GM12872 (cell line): ENCODE data around the gene CLBA1.

Experiments used
- CTCF ChIP-seq: IDR thresholded peaks from 3 replicates; pipeline ENCODE4 v1.5.1; 2011; ENCODE audit warnings: low read depth, mild to moderate bottlenecking, low read length, moderate library complexity; ENCODE audit not compliant: insufficient read depth

Gene CLBA1

GRCh38 chr14:104978746-104979691, 6.6 kb upstream of the CLBA1 start:
- no peak for TF ChIP-seq CTCF

GRCh38 chr14:104979758-104980610, 5.6 kb upstream of the CLBA1 start:
- TF ChIP-seq CTCF: no peak

DNA sequence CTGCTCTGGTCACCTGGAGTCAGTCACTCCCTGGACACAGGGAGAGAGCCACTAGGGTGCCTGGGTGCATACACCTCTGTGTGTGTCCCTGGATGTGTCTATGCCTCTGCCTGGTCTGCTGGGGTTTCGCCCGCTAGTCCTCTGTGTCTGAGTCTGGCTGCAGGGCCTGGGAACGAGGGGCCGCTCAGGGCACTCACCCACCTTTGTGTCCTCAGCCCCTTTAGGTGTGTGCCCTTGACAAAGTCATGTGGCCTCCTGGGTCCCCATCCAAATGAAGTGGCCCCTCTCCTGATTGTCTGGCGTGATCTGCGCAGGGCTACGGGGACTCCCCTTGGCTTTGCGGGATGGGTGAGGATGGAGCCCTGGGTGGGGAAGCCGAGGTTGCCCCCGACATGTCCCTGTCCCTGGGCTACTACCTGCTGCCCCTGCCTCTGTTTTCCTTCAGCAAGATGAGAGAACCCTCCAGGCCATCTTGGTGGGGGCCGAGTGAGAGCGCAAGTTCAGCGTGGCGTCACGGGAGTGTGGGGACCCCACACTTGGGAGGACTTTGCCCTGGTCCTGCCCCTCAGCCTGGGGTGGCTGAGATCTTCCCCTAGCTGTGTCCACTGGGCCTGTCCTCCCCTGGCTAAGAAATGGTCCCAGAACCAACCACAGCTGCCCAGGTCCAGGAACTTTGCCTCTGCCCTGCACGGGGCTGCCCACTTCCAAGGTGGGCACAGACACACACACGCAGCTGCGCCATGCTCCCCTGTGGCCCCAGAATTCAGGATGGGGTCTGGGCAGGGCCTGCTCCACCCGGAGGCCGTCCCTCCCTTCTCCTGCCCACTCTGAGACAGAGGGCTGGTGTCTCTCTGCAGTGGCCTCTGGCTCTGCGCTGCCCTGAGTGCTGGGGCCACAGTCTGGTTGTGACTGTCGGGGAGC, 4.7 kb upstream of the CLBA1 start:
- TF ChIP-seq CTCF: no peak

DNA sequence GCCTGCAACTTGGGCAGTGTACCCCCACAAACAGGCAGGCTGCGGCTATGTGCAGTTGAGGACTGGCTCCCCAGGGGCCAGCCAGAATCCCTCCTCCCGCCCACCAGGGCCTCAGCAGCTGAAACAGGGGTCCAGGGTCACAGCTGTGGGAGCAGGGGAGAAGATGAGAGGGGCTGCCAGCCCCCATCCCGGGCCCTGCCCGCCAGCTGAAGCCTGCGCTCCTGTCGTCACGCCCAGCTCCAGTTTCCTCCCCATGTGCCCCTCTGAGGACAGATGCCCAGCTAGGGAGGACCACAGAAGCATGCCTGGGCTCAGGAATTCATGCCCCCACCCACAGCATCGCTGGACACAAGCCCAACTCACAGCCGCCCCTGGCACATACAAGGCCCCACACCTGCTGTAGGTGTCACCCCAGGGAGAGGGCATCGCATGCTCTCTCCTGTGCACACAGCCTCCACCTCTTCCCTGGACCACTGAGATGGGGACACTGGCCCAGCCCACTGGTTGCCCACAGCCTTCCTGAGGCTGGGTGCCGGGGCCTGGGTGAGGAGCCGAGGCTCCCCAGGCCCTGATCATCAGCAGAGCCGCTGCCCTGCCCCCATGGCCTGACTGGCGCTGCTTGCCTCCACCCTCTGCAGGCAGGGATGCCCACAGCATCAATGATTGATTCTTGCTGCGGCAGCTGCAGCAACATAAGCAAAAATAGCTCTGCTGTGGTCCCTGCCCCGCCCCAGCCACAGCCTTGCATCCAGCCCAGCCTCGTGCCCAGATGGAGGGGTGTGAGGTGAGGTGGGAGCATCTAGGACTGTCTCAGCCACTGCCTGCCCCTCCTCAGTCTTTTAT, 3.7 kb upstream of the CLBA1 start:
- no peak for TF ChIP-seq CTCF

DNA sequence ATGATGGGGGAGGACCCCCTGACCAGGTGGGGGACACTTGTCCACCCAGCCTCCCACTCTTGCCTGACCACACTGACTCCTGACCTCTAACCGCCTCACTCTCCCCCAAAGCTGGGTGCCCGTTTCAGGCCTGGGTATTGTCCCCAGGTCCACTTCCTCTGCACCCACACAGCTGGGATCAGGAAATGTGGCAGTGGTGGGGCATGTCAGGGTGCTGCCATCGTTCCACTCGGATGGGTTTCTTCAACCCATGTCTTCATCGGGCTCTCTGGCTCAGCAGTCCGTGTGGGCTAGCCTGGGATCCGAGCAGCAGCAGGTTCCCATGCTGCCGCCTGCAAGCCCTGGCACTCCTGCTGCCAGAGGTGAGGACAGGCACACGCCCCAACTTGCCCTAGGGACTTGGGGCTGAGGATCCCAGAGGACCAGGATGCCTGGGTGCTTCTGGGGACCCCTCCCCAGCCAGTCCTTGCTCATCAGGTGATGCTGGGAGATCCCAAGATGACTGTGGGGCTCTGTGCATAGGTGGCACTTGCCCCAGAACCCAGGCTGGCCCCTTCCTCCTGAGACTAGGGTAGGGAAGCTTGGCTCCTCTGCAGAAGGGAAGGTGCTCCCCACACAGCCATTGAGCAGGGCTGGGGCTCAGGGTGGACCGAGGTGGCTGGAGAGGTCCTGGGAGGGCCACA, 2.9 kb upstream of the CLBA1 start:
- TF ChIP-seq CTCF: no peak

GRCh38 chr14:104983231-104983721, 2.3 kb upstream of the CLBA1 start:
- TF ChIP-seq CTCF: no peak
